ENCODE data around the gene C14orf93.
"Not testable (repeated sequence)": the region's sequence is repeated elsewhere in the genome, so short reads cannot be mapped to it uniquely, and the experiment has no call there.

Gene C14orf93

DNA sequence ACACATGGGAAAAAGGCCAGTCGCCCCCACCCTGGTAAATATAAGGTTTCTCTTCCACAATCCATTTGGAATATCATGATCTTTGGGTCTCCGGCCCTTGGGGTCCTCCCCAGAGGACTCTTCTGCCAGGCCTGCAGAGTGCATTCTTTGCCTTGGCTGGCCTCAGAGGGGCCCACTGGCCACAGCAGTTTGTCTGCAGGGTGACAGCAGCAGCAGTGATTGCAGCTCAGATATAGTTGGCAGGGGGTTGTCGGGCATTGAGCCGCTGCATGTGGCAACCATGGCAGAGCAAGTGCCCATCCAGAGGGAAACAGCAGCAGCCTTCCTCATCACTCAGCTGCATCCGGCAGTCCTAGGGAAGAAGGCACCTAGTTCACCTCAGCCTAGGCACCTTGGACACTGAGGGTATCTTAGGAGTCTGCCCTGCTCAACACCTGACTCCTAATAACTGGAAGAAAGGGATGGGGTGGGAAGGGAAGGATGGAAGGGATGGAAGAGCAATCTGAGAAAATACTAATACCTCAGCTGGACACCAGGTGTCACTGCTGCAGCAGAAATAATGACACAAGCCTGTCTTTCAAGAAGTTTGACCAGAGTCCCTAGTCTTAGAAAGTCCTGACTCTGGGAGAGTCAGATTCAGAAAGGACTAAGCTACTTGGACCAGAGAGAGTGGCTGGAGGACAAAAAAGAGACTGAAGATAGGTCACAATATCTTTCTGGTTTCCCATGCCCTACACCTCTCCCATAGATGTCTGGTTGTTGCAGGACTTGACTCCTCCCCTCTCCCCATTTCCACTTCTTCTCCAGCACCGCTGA, 36.5 kb downstream of the C14orf93 start:
- DNase-seq (ENCODE audit: low spot score), result peak; percentile 61

GRCh38 chr14:22972313-22972930, 37.5 kb downstream of the C14orf93 start:
- no peak for DNase-seq (ENCODE audit: low spot score)

DNA sequence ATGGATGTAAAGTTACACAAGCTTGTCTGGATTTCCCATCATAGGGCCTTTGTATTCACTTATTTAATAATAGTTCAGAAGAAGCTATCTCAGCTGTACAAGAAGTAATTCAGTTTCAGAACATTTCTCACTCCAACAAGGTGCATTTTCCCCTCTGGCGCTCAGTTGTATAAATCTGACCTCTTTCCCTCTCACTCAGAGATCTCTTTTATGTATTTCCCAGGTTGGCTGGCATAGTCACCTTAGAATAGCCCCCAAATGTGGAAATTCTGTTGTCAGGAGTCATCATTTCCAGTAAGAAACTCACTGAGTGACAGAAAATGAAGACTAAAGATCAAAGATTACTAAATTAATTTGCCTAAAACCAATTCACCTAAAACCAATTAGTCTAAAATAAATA, 38.8 kb downstream of the C14orf93 start:
- no peak for DNase-seq (ENCODE audit: low spot score)

GRCh38 chr14:22966783-22967269, 43.1 kb downstream of the C14orf93 start:
- DNase-seq (ENCODE audit: low spot score), result no peak

DNA sequence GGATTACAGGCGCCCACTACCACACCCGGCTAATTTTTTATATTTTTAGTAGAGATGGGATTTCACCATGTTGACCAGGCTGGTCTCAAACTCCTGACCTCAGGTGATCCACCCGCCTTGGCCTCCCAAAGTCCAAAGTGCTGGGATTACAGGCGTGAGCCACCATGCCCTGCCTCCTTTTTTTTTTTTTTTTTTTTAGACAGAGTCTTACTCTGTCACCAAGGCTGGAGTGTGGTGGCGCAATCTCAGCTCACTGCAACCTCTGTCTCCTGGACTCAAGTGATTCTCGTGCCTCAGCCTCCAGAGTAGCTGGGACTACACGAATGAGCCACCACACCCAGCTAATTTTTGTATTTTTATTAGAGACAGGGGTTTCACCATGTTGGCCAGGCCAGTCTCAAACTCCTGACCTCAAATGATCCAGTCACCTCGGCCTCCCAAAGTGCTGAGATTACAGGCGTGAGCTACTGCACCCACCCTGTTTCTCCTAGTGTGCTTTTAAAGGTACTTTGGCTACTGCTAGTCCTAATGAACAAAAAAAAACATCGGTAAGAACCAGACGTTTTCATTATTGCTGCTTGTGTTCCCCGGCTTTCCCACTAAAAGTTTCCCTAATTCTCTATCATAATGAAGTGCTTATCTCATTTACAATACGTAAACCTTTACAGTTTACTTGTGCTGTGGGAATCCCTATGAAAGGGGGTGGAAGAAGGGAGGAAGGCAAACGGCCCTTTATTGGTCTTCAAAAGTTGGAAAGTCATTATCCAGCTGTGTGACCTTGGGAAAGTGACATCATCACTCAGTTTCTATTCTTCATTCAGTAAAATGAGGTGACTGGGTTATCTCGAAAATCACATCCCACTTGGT, 43.8 kb downstream of the C14orf93 start:
- not testable (repeated sequence) for DNase-seq (ENCODE audit: low spot score)

- DNase-seq (ENCODE audit: low spot score), result no peak
Measured at GRCh38 chr14:22962061-22962676, 47.8 kb downstream of the C14orf93 start.

DNA sequence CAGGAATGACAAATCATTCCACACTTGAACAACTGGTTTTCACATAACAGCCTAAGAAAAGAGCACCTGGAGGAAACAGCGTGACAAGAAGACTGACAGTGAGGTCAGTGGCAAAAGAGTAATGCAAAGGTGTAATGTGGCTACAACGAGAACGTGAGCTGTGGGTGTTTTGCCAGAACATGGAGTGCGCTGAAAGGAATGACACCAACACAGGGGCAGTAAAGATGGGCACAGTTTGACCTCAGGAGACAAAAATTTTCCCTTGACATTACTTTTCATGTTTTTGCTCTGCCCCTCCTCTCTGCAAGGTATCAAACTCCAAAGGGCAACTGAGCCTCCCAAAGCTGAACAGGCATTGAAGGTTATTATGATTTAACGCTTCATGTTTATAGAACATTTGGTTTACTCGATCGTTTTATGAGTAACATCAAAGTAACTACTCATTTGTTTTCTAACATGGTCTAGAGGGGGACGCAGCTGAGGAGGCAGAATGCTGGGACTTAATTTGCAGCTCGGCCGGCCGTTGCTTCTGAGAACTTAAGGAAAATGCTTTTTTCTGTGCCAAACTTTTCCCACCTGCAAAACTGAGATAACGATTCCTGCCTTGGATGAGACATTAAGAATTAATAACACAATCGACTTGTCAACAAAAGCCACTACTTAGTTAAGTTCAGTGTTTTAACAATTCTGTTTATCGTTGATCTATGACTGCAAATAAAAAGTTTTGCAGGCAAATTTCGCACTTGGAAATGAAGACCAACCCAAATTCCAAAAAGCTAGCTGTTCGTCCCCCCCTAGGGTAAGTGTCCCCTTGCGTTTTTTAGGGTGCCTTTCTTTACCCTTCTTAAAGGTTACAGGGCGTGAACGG, 54.0 kb downstream of the C14orf93 start:
- no peak for DNase-seq (ENCODE audit: low spot score)

GRCh38 chr14:22952418-22952817, 57.5 kb downstream of the C14orf93 start:
- no peak for DNase-seq (ENCODE audit: low spot score)

GRCh38 chr14:22951795-22952194, 58.1 kb downstream of the C14orf93 start:
- not testable (repeated sequence) for DNase-seq (ENCODE audit: low spot score)

DNA sequence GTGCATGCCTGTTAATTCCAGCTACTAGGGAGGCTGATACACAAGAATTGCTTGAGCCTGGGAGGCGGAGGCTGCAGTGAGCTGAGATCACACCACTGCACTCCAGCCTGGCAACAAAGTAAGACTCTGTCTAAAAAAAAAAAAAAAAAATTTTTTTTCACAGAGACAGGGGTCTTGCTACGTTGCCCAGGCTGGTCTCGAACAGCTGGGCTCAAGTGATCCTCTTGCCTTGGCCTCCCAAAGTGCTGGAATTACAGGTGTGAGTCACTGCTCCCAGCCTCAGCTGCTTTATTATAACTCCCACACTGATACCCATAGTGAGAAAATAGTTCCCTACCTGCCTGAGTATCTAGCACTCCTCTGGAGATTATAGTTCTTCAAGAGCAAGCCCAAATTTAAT, 64.3 kb downstream of the C14orf93 start:
- no peak for DNase-seq (ENCODE audit: low spot score)

- DNase-seq (ENCODE audit: low spot score), result no peak
Measured at GRCh38 chr14:22939684-22940083, 70.3 kb downstream of the C14orf93 start.
